Epithelial cell of esophagus (primary cell): ENCODE data around the gene CDKAL1.
A peak's percentile ranks its signal among the peaks of the same experiment; 100 is the strongest.

Experiments
- DNase-seq: peaks from one replicate; pipeline ENCODE4 v3.0.0; 2010; ENCODE audit warnings: low read depth
- H3K4me3 ChIP-seq: 2 replicates; pipeline ENCODE4 v1.5.1; 2011; ENCODE audit warnings: mild to moderate bottlenecking, low read length, control low read depth
- TF ChIP-seq, protein P1 (sequence below): IDR thresholded peaks from 2 replicates; pipeline ENCODE4 v1.5.1; 2011; ENCODE audit warnings: low read depth, mild to moderate bottlenecking, low read length, control low read depth, inconsistent platforms; ENCODE audit not compliant: insufficient read depth; ENCODE audit errors: missing control alignments

The CDKAL1 gene

DNA sequence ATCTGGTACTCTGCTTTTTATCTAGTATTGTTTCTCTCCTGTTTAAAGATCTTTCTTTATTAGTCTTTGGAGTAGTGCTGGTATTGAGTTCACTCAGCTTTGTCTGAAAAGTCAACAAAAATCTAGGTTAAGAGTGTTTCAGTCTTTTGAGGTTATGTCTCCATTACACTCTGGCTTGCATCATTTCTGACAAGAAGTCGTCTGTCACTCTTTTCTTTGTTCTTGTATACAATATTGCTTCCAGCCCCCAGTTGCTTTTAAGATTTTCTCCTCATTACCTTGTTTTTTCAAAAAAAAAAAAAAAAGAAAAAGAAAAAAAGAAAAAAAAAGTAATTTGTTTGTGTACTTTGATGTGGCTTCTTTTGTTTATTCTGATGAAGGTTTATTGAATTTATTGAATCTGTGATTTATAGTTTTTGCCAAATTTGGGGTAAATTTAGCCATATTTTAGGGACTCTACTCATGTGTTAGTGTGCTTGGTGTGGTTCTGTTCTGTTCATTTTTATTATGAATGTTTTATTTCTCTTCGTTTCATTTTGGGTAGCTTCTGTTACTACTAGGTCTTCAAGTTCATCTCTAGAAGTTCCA, 408.9 kb downstream of the CDKAL1 start:
- H3K4me3 ChIP-seq = no peak overlapping the region
- DNase-seq = no peak
- TF ChIP-seq, protein P1, sequence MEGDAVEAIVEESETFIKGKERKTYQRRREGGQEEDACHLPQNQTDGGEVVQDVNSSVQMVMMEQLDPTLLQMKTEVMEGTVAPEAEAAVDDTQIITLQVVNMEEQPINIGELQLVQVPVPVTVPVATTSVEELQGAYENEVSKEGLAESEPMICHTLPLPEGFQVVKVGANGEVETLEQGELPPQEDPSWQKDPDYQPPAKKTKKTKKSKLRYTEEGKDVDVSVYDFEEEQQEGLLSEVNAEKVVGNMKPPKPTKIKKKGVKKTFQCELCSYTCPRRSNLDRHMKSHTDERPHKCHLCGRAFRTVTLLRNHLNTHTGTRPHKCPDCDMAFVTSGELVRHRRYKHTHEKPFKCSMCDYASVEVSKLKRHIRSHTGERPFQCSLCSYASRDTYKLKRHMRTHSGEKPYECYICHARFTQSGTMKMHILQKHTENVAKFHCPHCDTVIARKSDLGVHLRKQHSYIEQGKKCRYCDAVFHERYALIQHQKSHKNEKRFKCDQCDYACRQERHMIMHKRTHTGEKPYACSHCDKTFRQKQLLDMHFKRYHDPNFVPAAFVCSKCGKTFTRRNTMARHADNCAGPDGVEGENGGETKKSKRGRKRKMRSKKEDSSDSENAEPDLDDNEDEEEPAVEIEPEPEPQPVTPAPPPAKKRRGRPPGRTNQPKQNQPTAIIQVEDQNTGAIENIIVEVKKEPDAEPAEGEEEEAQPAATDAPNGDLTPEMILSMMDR = no peak

DNA sequence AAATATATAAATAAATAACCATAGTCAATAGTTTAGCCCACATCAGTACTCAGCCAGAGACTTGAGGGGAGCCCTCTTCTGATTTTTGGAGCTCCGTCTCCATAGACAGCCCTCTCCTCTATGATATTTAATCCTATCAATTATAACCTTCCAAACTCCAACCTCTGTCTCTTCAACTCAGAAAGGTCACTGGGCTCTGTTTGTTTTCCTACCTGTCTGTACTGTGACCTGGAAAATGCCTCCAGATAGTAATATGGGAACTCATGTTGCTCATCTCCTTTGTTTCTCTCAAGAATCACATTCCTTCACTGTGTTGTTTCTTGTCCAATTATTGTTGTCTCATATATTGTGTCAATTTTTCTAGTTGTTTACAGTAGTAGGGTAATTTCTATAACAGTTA, 409.7 kb downstream of the CDKAL1 start:
- TF ChIP-seq, protein P1 = no peak
- H3K4me3 ChIP-seq = no peak overlapping the region
- DNase-seq = no peak

- no peak overlapping the region for H3K4me3 ChIP-seq
- peak; percentile 20 for DNase-seq
- TF ChIP-seq, protein P1 = peak; percentile 32
These were observed 411.8 kb downstream of the CDKAL1 start for GRCh38 chr6:20946022-20946421.

- TF ChIP-seq, protein P1 = no peak
- DNase-seq = no peak
- no peak overlapping the region for H3K4me3 ChIP-seq
These were observed 412.6 kb downstream of the CDKAL1 start for GRCh38 chr6:20946890-20947289.

DNA sequence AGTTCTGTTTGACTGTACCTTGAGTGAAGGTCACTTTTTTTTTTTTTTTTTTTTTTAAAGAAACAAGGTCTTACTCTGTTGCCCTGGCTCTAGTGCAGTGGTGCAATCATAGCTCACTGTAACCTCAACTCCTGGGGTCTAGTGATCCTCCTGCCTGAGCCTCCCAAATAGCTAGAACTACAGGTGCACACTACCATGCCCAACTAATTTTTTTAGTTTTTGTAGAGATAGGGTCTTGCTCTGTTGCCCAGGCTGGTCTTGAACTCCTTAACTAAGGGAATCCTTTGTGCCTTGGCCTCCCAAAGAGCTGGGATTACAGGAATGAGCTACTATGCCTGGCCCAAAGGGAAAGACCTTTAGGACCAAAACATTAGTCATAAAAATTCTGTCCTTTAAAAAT, 413.7 kb downstream of the CDKAL1 start:
- H3K4me3 ChIP-seq = no peak overlapping the region
- TF ChIP-seq, protein P1 = no peak
- no peak for DNase-seq

- no peak overlapping the region for H3K4me3 ChIP-seq
- TF ChIP-seq, protein P1 = no peak
- DNase-seq = no peak
These were observed 414.3 kb downstream of the CDKAL1 start for GRCh38 chr6:20948556-20948955.

DNA sequence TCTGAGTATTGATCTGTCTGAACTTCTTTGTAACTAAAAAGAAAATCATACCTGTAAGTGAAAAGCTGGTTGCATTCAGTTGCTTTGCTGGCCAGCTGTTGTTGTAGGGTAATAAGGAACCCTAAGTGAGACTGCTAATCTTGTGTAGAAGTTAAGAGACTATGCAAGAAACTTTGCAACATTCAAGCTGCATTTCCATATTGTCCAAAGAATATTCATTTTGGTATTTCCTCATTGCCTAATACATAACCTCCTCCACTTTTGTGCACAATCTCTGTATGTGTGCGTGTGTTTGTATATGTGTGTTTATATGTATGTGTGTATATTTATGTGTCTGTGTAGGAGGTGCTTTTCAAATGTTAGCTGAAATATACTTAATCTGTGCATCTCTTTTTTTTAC, 414.9 kb downstream of the CDKAL1 start:
- no peak overlapping the region for H3K4me3 ChIP-seq
- TF ChIP-seq, protein P1 = no peak
- DNase-seq = no peak
